Caki2 (cell line): ENCODE measurements around the gene HSCB. TPM values are rescaled to one million over a fixed set of nuclear protein-coding genes. Genes with fewer than 3 reads are reported as not detected.
"Not testable (repeated sequence)": the region's sequence is repeated elsewhere in the genome, so short reads cannot be mapped to it uniquely, and the experiment has no call there.

ENCODE experiments used
- DNase-seq: peaks from one replicate; pipeline ENCODE4 v3.0.0-alpha.2; 2015; ENCODE audit warnings: low read depth
- in situ Hi-C: cut with HindIII; loops from 2 replicates; pipeline ENCODE4 v1.10.0; 2016; ENCODE audit warnings: low sequenced_read_pairs, low pct_unique_long_range_greater_than_20kb, mixed read lengths
- total RNA-seq: library from RNA; depleted of rRNA; stranded (reverse); fragments of >200 nt; shearing (Covaris generic); gene quantifications from 2 replicates; pipeline ENCODE4 v1.2.3, GENCODE V29; 2014; ENCODE audit warnings: low replicate concordance; rRNA removed

The HSCB gene
- total RNA-seq, 1 experiment from 2014 or later: 51.9 TPM

- peak; percentile 61 for DNase-seq
- in situ Hi-C loops: no loop called here
These were observed 60.2 kb downstream of the HSCB start for GRCh38 chr22:28801845-28802594.

- no peak for DNase-seq
- in situ Hi-C loops: no loop called here
These were observed 60.8 kb downstream of the HSCB start for GRCh38 chr22:28802595-28803123.

- DNase-seq, in situ Hi-C loops: not testable (repeated sequence)
These were observed 63.6 kb downstream of the HSCB start for GRCh38 chr22:28805426-28805825.

Other genes starting within 250 kb of the HSCB start
- gene TTC28, start 62.2 kb upstream of the HSCB start, total RNA-seq: 2.2 and 9.8 TPM in 2 replicates
- 55.7 and 65.4 TPM in 2 replicates for gene CHEK2, start 219 bp upstream of the HSCB start, total RNA-seq
- gene CCDC117, start 30.7 kb downstream of the HSCB start, total RNA-seq: 31.1 and 34.5 TPM in 2 replicates
- gene XBP1, start 58.5 kb downstream of the HSCB start, total RNA-seq: 300 and 337 TPM in 2 replicates
- gene ZNRF3, start 141.5 kb downstream of the HSCB start, total RNA-seq: 9.6 and 11.1 TPM in 2 replicates